Measurements from ENCODE around the gene RTN4R. TPM values are rescaled to one million over a fixed set of nuclear protein-coding genes. Genes with fewer than 3 reads are reported as not detected.
A peak's percentile ranks its signal among the peaks of the same experiment; 100 is the strongest.
"Not testable (repeated sequence)": the region's sequence is repeated elsewhere in the genome, so short reads cannot be mapped to it uniquely, and the experiment has no call there.

The RTN4R gene
- total RNA-seq, 2 donors from 2014 or later, result 1.4 to 1.8 TPM

DNA sequence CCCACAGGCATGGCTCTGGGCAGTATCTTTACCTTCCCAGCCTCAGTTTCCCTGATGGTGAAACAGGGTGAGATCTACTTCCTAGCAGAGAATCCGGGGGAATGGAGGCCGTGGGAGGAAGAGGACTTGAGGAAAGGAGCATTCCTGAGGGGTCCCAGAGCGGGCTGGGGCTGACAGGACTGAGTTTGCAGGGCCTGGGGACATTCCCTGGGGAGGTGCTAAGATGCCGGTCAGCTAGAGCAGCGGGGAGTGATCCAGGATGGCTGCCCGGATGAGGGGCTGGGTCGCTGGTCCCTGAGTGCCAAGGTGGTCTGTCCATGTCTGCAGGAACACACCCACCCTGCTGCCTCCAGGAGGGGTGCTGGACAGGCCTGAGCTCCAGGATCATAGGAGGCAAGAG is 8.3 kb upstream of the RTN4R start:
- ATAC-seq, result no peak
- DNase-seq, result no peak
- intact Hi-C loops (cut with DNase I), result no loop called here

- no peak for ATAC-seq
- intact Hi-C loops (cut with DNase I), result no loop called here
- DNase-seq, result no peak
Observed at GRCh38 chr22:20275836-20276235, 7.7 kb upstream of the RTN4R start.

DNA sequence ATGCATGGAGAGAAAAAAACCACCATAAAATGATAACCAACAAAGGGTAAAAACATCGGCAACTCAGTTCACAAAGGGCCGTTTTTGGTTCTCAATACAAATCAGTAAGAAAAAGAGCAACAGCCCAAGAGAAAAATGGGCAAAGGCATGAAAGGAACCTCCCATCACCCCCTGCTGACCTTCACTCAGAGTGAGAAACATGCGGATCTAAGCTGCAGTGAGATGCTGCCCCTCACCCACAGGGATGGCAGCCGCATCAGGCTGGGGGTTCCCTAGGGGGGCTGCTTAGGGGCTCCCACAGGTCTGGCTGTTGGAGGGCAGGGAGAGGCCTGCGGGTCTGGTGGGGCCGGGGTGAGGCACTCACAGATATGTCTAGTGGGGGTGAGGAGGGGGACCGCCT is 7.2 kb upstream of the RTN4R start:
- intact Hi-C loops (cut with DNase I); DNase-seq; ATAC-seq: not testable (repeated sequence)

- not testable (repeated sequence) for DNase-seq, ATAC-seq
- intact Hi-C loops (cut with DNase I), result loop anchor here in 1 of 2 donors (5.0 kb wide), 1 partner anchor 102 kb away; no protein-coding TSS in a partner anchor
Observed at GRCh38 chr22:20274374-20274773, 6.3 kb upstream of the RTN4R start.

- DNase-seq (no peak), ATAC-seq (peak in 1 of 2 donors; percentile 20)
- intact Hi-C loops (cut with DNase I), result loop anchor here in 1 of 2 donors (5.0 kb wide), 1 partner anchor 101 kb away; no protein-coding TSS in a partner anchor
Observed at GRCh38 chr22:20273758-20274181, 5.7 kb upstream of the RTN4R start.

DNA sequence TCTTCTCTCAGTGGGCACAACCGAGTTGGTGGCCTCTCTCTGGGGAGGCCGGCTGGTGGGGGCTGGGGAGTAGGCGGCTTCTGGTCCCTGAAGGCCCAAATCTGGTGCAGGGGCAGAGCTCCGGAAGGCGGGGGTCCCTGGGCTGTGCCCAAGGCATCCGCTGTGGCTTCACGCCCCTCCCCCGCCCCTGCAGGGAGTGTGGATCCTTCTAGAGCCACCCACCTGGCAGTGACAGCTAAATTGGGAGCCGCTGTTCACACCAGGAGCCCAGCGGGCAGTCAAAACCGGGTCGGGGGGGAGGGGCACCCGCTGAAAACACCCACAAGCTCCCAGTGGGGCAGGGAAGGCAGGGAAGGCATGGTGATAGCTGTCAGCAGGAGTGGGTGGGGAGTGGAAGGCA is 4.6 kb upstream of the RTN4R start:
- no peak for ATAC-seq
- DNase-seq, result no peak
- intact Hi-C loops (cut with DNase I), result loop anchor here in 1 of 2 donors (5.0 kb wide), 1 partner anchor 100 kb away; no protein-coding TSS in a partner anchor

DNA sequence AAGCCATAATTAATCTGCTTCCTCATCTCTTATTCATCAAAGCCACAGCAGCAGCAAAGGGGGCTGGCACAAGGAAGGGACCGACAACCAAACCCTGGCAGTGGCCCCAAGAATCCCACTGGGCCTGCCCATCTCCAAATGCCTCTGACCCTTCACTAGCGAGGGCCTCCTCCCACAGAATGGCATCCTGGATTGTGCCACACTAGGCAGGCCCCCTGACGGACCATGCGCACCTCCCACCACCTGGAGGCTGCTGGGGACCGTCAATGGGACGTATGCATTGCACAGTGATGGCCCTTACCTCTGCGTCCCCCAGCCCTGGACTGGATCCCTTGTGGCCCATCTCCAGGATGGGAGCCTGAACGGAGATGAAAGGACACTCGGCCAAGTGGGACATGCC is 4.1 kb upstream of the RTN4R start:
- ATAC-seq (no peak), DNase-seq (no peak)
- intact Hi-C loops (cut with DNase I), result loop anchor here in 1 of 2 donors (5.0 kb wide), 1 partner anchor 100 kb away; no protein-coding TSS in a partner anchor

- DNase-seq, result no peak
- no peak for ATAC-seq
- intact Hi-C loops (cut with DNase I), result loop anchor here in 1 of 2 donors (5.0 kb wide), 1 partner anchor 99 kb away; no protein-coding TSS in a partner anchor
Observed at GRCh38 chr22:20271114-20271994, 3.2 kb upstream of the RTN4R start.

DNA sequence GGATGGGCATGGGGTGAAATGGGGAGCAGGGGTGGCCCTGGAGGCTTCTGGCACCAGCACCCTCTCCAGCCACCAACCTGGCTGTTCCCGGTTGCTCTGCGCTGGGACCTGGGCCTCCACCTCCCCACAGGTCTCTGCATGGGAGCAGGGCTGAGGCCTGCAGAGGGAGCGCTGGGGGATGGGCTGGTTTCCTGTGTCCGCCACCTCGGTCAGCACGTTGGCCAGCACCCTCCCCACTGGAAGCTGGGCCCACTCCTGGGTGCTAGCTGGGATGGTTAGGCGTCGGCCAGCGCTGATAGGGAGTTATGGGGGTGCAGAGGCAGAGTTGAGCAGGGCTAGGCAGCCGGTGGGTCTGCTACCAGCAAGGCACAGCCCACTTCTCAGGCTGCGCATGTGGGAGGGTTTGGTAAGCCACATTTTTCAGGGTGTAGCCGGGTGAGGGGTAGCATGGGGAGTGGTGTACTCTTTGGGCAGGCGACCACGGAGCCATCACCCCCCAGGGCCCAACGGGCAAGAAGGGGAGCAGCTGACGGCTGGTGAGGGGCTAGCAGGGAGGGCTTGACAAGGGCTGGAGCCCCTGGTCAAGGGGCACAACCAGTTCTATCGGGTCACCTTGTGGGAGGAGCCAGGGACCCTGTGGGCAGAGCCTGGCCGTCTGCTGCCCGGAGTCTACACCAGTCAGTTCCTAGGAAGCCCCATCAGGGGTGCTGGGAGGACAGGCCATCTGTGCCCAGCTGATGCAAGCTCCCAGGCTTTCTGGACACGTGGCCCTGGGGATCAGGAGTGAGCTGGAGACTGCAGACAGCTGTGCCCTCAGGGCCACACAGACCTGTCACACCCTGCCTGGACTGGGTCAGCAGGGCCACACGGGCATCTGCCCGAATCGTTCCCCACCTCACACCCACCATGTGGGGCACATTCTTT is 2.3 kb upstream of the RTN4R start:
- DNase-seq, ATAC-seq: not testable (repeated sequence)
- intact Hi-C loops (cut with DNase I), result loop anchor here in 1 of 2 donors (5.0 kb wide), 1 partner anchor 98 kb away; no protein-coding TSS in a partner anchor

DNA sequence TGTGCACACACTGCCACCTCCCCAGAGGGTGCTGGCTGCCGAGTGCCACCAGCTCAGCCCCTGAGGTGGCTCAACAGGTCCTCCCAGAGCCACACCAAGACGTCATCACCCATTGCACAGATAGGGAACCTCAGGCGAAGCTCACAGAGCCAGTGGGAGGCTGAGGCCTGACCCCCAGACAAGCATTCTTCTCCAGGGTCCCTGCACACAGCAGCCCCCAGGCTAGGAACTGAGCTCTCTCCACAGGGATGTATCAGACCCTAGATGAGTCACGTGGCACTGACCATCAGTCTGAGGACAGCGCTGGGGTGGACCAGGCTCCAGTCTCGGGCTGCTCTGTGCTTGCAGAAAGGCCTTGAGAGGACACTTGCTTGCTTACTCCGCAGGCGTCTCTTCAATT is 1.6 kb upstream of the RTN4R start:
- not testable (repeated sequence) for DNase-seq, ATAC-seq
- intact Hi-C loops (cut with DNase I), result loop anchor here (5.0 to 10.0 kb wide), 3 partner anchors 65 to 112 kb away; no protein-coding TSS in a partner anchor

GRCh38 chr22:20269201-20269600 is 1.1 kb upstream of the RTN4R start:
- DNase-seq, ATAC-seq: not testable (repeated sequence)
- intact Hi-C loops (cut with DNase I), result loop anchor here (5.0 to 10.0 kb wide), 2 partner anchors 64 to 112 kb away; no protein-coding TSS in a partner anchor

- ATAC-seq (peak in 1 of 2 donors; percentile 4), DNase-seq (no peak)
- intact Hi-C loops (cut with DNase I), result loop anchor here (5.0 to 10.0 kb wide), 2 partner anchors 63 to 110 kb away; no protein-coding TSS in a partner anchor
Observed at GRCh38 chr22:20267441-20268278, 458 bp downstream of the RTN4R start.

GRCh38 chr22:20266667-20267440 is 1.3 kb downstream of the RTN4R start:
- ATAC-seq, DNase-seq: not testable (repeated sequence)
- intact Hi-C loops (cut with DNase I), result loop anchor here (5.0 to 10.0 kb wide), 2 partner anchors 62 to 110 kb away; no protein-coding TSS in a partner anchor

GRCh38 chr22:20265772-20266666 is 2.1 kb downstream of the RTN4R start:
- intact Hi-C loops (cut with DNase I), result loop anchor here (5.0 to 10.0 kb wide), 2 partner anchors 61 to 109 kb away; no protein-coding TSS in a partner anchor
- ATAC-seq, result not testable (repeated sequence)

GRCh38 chr22:20264614-20265452 is 3.3 kb downstream of the RTN4R start:
- intact Hi-C loops (cut with DNase I), result loop anchor here (5.0 to 10.0 kb wide), 2 partner anchors 60 to 108 kb away; no protein-coding TSS in a partner anchor
- no peak for DNase-seq
- no peak for ATAC-seq

More at GRCh38 chr22:20265772-20266666, 2.1 kb downstream of the RTN4R start:
- DNase-seq, result not testable (repeated sequence)

Data from left cardiac atrium (tissue), 4 donors.